ENCODE data around the gene CCDC32.

Gene CCDC32

GRCh38 chr15:40545457-40545856 lies 19.4 kb downstream of the CCDC32 start:
- 83% methylated on average over 1 of the region's 1 CpG for WGBS

GRCh38 chr15:40543631-40544294 lies 21.1 kb downstream of the CCDC32 start:
- H3K4me3 ChIP-seq (ENCODE audit: low read length): no peak overlapping the region
- H3K27ac ChIP-seq (ENCODE audit: low read depth, low read length): no peak overlapping the region
- H3K36me3 ChIP-seq (ENCODE audit: insufficient read depth, low read length): no peaks in the 10 kb centered on the region
- WGBS: 85% methylated on average over 5 of the region's 5 CpGs
- no peak overlapping the region for H3K9ac ChIP-seq (ENCODE audit: low read depth, low read length)
- H3K27me3 ChIP-seq (ENCODE audit: insufficient read depth, low read length): no peaks in the 10 kb centered on the region
- H3K4me1 ChIP-seq (ENCODE audit: insufficient read depth, low read length): no peaks in the 10 kb centered on the region
- no peaks in the 10 kb centered on the region for H3K9me3 ChIP-seq (ENCODE audit: insufficient read depth, low read depth, low read length)

More at GRCh38 chr15:40545457-40545856, 19.4 kb downstream of the CCDC32 start:
- Histone ChIP-seq H3K36me3 (ENCODE audit: insufficient read depth, low read length) (no peaks in the 10 kb centered on the region), H3K4me1 (ENCODE audit: insufficient read depth, low read length) (no peaks in the 10 kb centered on the region), H3K9me3 (ENCODE audit: insufficient read depth, low read depth, low read length) (no peaks in the 10 kb centered on the region), H3K27ac (ENCODE audit: low read depth, low read length) (no peak overlapping the region), H3K27me3 (ENCODE audit: insufficient read depth, low read length) (no peaks in the 10 kb centered on the region), H3K9ac (ENCODE audit: low read depth, low read length) (no peak overlapping the region), H3K4me3 (ENCODE audit: low read length) (no peak overlapping the region)

GRCh38 chr15:40543082-40543481 lies 21.8 kb downstream of the CCDC32 start:
- Histone ChIP-seq H3K4me3 (ENCODE audit: low read length) (no peak overlapping the region), H3K4me1 (ENCODE audit: insufficient read depth, low read length) (no peaks in the 10 kb centered on the region), H3K27me3 (ENCODE audit: insufficient read depth, low read length) (no peaks in the 10 kb centered on the region), H3K9me3 (ENCODE audit: insufficient read depth, low read depth, low read length) (no peaks in the 10 kb centered on the region), H3K9ac (ENCODE audit: low read depth, low read length) (no peak overlapping the region), H3K27ac (ENCODE audit: low read depth, low read length) (no peak overlapping the region), H3K36me3 (ENCODE audit: insufficient read depth, low read length) (no peaks in the 10 kb centered on the region)
- 86% methylated on average over 3 of the region's 3 CpGs for WGBS

GRCh38 chr15:40538976-40539375 lies 25.9 kb downstream of the CCDC32 start:
- Histone ChIP-seq H3K9me3 (ENCODE audit: insufficient read depth, low read depth, low read length) (no peaks in the 10 kb centered on the region), H3K4me1 (ENCODE audit: insufficient read depth, low read length) (no peaks in the 10 kb centered on the region), H3K4me3 (ENCODE audit: low read length) (no peak overlapping the region), H3K9ac (ENCODE audit: low read depth, low read length) (no peak overlapping the region), H3K27ac (ENCODE audit: low read depth, low read length) (no peak overlapping the region), H3K36me3 (ENCODE audit: insufficient read depth, low read length) (no peaks in the 10 kb centered on the region), H3K27me3 (ENCODE audit: insufficient read depth, low read length) (no peaks in the 10 kb centered on the region)
- WGBS: 89% methylated on average over 6 of the region's 6 CpGs

- Histone ChIP-seq H3K4me3 (ENCODE audit: low read length) (no peak overlapping the region), H3K27ac (ENCODE audit: low read depth, low read length) (no peak overlapping the region), H3K27me3 (ENCODE audit: insufficient read depth, low read length) (no peaks in the 10 kb centered on the region), H3K9ac (ENCODE audit: low read depth, low read length) (no peak overlapping the region), H3K36me3 (ENCODE audit: insufficient read depth, low read length) (no peaks in the 10 kb centered on the region), H3K9me3 (ENCODE audit: insufficient read depth, low read depth, low read length) (no peaks in the 10 kb centered on the region), H3K4me1 (ENCODE audit: insufficient read depth, low read length) (no peaks in the 10 kb centered on the region)
- WGBS: 92% methylated on average over 5 of the region's 5 CpGs
These were observed 28.3 kb downstream of the CCDC32 start for GRCh38 chr15:40536501-40536900.

GRCh38 chr15:40534371-40534770 lies 30.5 kb downstream of the CCDC32 start:
- no peaks in the 10 kb centered on the region for H3K4me1 ChIP-seq (ENCODE audit: insufficient read depth, low read length)
- no peaks in the 10 kb centered on the region for H3K9me3 ChIP-seq (ENCODE audit: insufficient read depth, low read depth, low read length)
- no peaks in the 10 kb centered on the region for H3K27me3 ChIP-seq (ENCODE audit: insufficient read depth, low read length)
- H3K27ac ChIP-seq (ENCODE audit: low read depth, low read length): no peak overlapping the region
- H3K4me3 ChIP-seq (ENCODE audit: low read length): no peak overlapping the region
- no peaks in the 10 kb centered on the region for H3K36me3 ChIP-seq (ENCODE audit: insufficient read depth, low read length)
- WGBS: 74% methylated on average over 5 of the region's 5 CpGs
- H3K9ac ChIP-seq (ENCODE audit: low read depth, low read length): no peak overlapping the region

- Histone ChIP-seq H3K27ac (ENCODE audit: low read depth, low read length) (no peak overlapping the region), H3K27me3 (ENCODE audit: insufficient read depth, low read length) (no peaks in the 10 kb centered on the region), H3K36me3 (ENCODE audit: insufficient read depth, low read length) (no peaks in the 10 kb centered on the region), H3K9ac (ENCODE audit: low read depth, low read length) (no peak overlapping the region), H3K9me3 (ENCODE audit: insufficient read depth, low read depth, low read length) (no peaks in the 10 kb centered on the region), H3K4me3 (ENCODE audit: low read length) (no peak overlapping the region), H3K4me1 (ENCODE audit: insufficient read depth, low read length) (no peaks in the 10 kb centered on the region)
- WGBS: 98% methylated on average over 4 of the region's 4 CpGs
These were observed 31.0 kb downstream of the CCDC32 start for GRCh38 chr15:40533763-40534364.

GRCh38 chr15:40528801-40529200 lies 36.0 kb downstream of the CCDC32 start:
- no peaks in the 10 kb centered on the region for H3K9me3 ChIP-seq (ENCODE audit: insufficient read depth, low read depth, low read length)
- H3K27me3 ChIP-seq (ENCODE audit: insufficient read depth, low read length): no peaks in the 10 kb centered on the region
- no peak overlapping the region for H3K4me3 ChIP-seq (ENCODE audit: low read length)
- H3K27ac ChIP-seq (ENCODE audit: low read depth, low read length): no peak overlapping the region
- WGBS: 95% methylated on average over 6 of the region's 6 CpGs
- no peaks in the 10 kb centered on the region for H3K36me3 ChIP-seq (ENCODE audit: insufficient read depth, low read length)
- no peaks in the 10 kb centered on the region for H3K4me1 ChIP-seq (ENCODE audit: insufficient read depth, low read length)
- H3K9ac ChIP-seq (ENCODE audit: low read depth, low read length): no peak overlapping the region

- Histone ChIP-seq H3K9ac (ENCODE audit: low read depth, low read length) (no peak overlapping the region), H3K36me3 (ENCODE audit: insufficient read depth, low read length) (no peaks in the 10 kb centered on the region), H3K4me3 (ENCODE audit: low read length) (no peak overlapping the region), H3K9me3 (ENCODE audit: insufficient read depth, low read depth, low read length) (no peaks in the 10 kb centered on the region), H3K4me1 (ENCODE audit: insufficient read depth, low read length) (no peaks in the 10 kb centered on the region), H3K27ac (ENCODE audit: low read depth, low read length) (no peak overlapping the region), H3K27me3 (ENCODE audit: insufficient read depth, low read length) (no peaks in the 10 kb centered on the region)
- 88% methylated on average over 3 of the region's 3 CpGs for WGBS
These were observed 39.0 kb downstream of the CCDC32 start for GRCh38 chr15:40525855-40526254.

- no peaks in the 10 kb centered on the region for H3K27me3 ChIP-seq (ENCODE audit: insufficient read depth, low read length)
- no peaks in the 10 kb centered on the region; the same call in 1 of the 2 replicates for H3K4me1 ChIP-seq (ENCODE audit: insufficient read depth, low read length)
- H3K36me3 ChIP-seq (ENCODE audit: insufficient read depth, low read length): no peaks in the 10 kb centered on the region
- H3K9me3 ChIP-seq (ENCODE audit: insufficient read depth, low read depth, low read length): no peaks in the 10 kb centered on the region
- H3K27ac ChIP-seq (ENCODE audit: low read depth, low read length): no peak overlapping the region
- H3K9ac ChIP-seq (ENCODE audit: low read depth, low read length): no peak overlapping the region
- no peak overlapping the region for H3K4me3 ChIP-seq (ENCODE audit: low read length)
These were observed 41.2 kb downstream of the CCDC32 start for GRCh38 chr15:40523611-40524010.

- 92% methylated on average over 2 of the region's 2 CpGs for WGBS
- H3K27ac ChIP-seq (ENCODE audit: low read depth, low read length): no peak overlapping the region
- H3K9ac ChIP-seq (ENCODE audit: low read depth, low read length): no peak overlapping the region
- peaks cover under 1% of the 10 kb centered on the region; the same call in 1 of the 2 replicates for H3K4me1 ChIP-seq (ENCODE audit: insufficient read depth, low read length)
- H3K27me3 ChIP-seq (ENCODE audit: insufficient read depth, low read length): peaks cover 30% of the 10 kb centered on the region
- no peaks in the 10 kb centered on the region for H3K36me3 ChIP-seq (ENCODE audit: insufficient read depth, low read length)
- H3K9me3 ChIP-seq (ENCODE audit: insufficient read depth, low read depth, low read length): no peaks in the 10 kb centered on the region
- no peak overlapping the region for H3K4me3 ChIP-seq (ENCODE audit: low read length)
These were observed 48.5 kb downstream of the CCDC32 start for GRCh38 chr15:40516322-40516721.
